Spleen (tissue), 11 donors: ENCODE measurements around the gene ELP1. TPM values are rescaled to one million over a fixed set of nuclear protein-coding genes. Genes with fewer than 3 reads are reported as not detected.

Experiments used
- DNase-seq: peaks from one replicate; pipeline ENCODE4 v3.0.0-alpha.2; 2020
- H3K27ac ChIP-seq, 8 donors: fragments of 200-600 bp; sonication (generic) in 7 of 8; 1 replicate in 4 of 8; 2 replicates in 4 of 8; pipeline versions ENCODE4 v1.5.0 to v1.8.0; 2016 to 2021; ENCODE audit warnings: inconsistent platforms in 4 of 8, mild to moderate bottlenecking in 4 of 8, moderate library complexity in 1 of 8
- H3K27me3 ChIP-seq, 7 donors: fragments of 200-600 bp; sonication (generic) in 6 of 7; replicated peaks in 1 of 7; 1 replicate in 4 of 7; 2 replicates in 3 of 7; pipeline versions ENCODE4 v1.5.0 to v1.8.0; 2016 to 2021; ENCODE audit warnings: inconsistent platforms in 3 of 7, mild to moderate bottlenecking in 1 of 7
- H3K36me3 ChIP-seq, 6 donors: fragments of 200-600 bp; sonication (generic) in 5 of 6; 1 replicate in 4 of 6; 2 replicates in 2 of 6; pipeline versions ENCODE4 v1.5.0 to v1.8.0; 2016 to 2021; ENCODE audit warnings: inconsistent platforms in 2 of 6
- H3K4me1 ChIP-seq, 6 donors: fragments of 200-600 bp; sonication (generic) in 5 of 6; 1 replicate in 3 of 6; 2 replicates in 3 of 6; pipeline versions ENCODE4 v1.5.0 to v1.8.0; 2016 to 2021; ENCODE audit warnings: inconsistent platforms in 3 of 6
- H3K4me3 ChIP-seq, 8 donors: fragments of 200-600 bp; sonication (generic) in 7 of 8; 1 replicate in 4 of 8; 2 replicates in 4 of 8; pipeline versions ENCODE4 v1.5.0 to v1.8.0; 2016 to 2021; ENCODE audit warnings: inconsistent platforms in 4 of 8, mild to moderate bottlenecking in 4 of 8, moderate library complexity in 2 of 8
- H3K9me3 ChIP-seq, 8 donors: fragments of 200-600 bp; sonication (generic) in 7 of 8; 1 replicate in 4 of 8; 2 replicates in 4 of 8; pipeline versions ENCODE4 v1.5.0 to v1.8.0; 2016 to 2021; ENCODE audit warnings: inconsistent platforms in 4 of 8
- CTCF ChIP-seq, 11 experiments: fragments of 200-600 bp in 7 of 11; fragments of 450-650 bp in 4 of 11; sonication (generic) in 4 of 11; IDR thresholded peaks in 8 of 11; conservative IDR thresholded peaks in 3 of 11; 1 replicate in 7 of 11; 2 replicates in 4 of 11; pipeline versions ENCODE4 v1.4.0 to v1.8.0; 2016 to 2021; ENCODE audit warnings: antibody characterized with exemption in 11 of 11, inconsistent platforms in 4 of 11, mild to moderate bottlenecking in 1 of 11
- POLR2A ChIP-seq, 3 donors: fragments of 450-650 bp; IDR thresholded peaks; one replicate each; pipeline ENCODE4 v1.5.1; 2017; ENCODE audit warnings: antibody characterized with exemption in 3 of 3, mild to moderate bottlenecking in 1 of 3
- POLR2AphosphoS5 ChIP-seq, 3 donors: sonication (generic); formaldehyde crosslinking; IDR thresholded peaks; one replicate each; pipeline ENCODE4 v1.5.1; 2017; ENCODE audit warnings: antibody characterized with exemption in 3 of 3
- WGBS, 5 donors: extraction: QIAGEN DNeasy Blood & Tissue Kit in 3 of 5; methylation state at CpG; one replicate each; pipeline versions ENCODE4 v1.1.5 to v1.1.7; 2013 to 2018; 5-methylcytosine and 5-hydroxymethylcytosine counted together
- intact Hi-C: fragments of 100-400 bp; cut with DNase I; formaldehyde crosslinking; loops from one replicate; pipeline ENCODE4 v1.15.0; 2023; ENCODE audit warnings: low total_unique reads
- polyA plus RNA-seq, 3 donors: library from polyadenylated mRNA; stranded (reverse); fragments of 200-250 nt; gene quantifications; one replicate each; pipeline ENCODE4 v1.2.1, GENCODE V29; 2013
- total RNA-seq, 7 donors: library from RNA; depleted of rRNA in 3 of 7; stranded (reverse); fragments of >200 nt in 3 of 7; fragmentation: NEBNext Ultra II Directional in 4 of 7; extraction: Animal tissue kit (Norgen Biotek cat#: 25700) in 4 of 7; gene quantifications; one replicate each; pipeline versions ENCODE4 v1.1.0 to v1.2.1, GENCODE V29; 2016 to 2021
- donor health status: healthy with polysubstance abuse.
- donor health status: DM: no; HTN: no; CAD: no; lungs with moderate emphysema.
- donor health status: DM: no; HTN: no; CAD: no.
- donor health status: Bipolar disorder and iron deficiency.
- donor health status: healthy.
- donor health status: DM: no; HTN: no; CAD: no.
- donor health status: DM: yes; HTN: yes; CAD: no.

The ELP1 gene
- total and polyA plus RNA-seq, 10 donors: 9.9 to 30.5 (median 17.6) TPM

- no peaks in the 10 kb centered on the region for H3K27me3 ChIP-seq
- no peaks in the 10 kb centered on the region for H3K4me1 ChIP-seq
- H3K9me3 ChIP-seq: no peaks in the 10 kb centered on the region
- intact Hi-C loops: no loop called here
- WGBS, 5 donors: 92 to 96% (median 93%) methylated on average over 6 of the region's 6 CpGs
- no peak for DNase-seq
- H3K4me3 ChIP-seq: no peak overlapping the region
- no peak overlapping the region for H3K27ac ChIP-seq
- H3K36me3 ChIP-seq: peaks cover 3 to 100% (median 79%) of the 10 kb centered on the region in 6 donors
- TF ChIP-seq POLR2A (IDR thresholded peaks at IDR 0.05) (no peak), CTCF (IDR thresholded peaks at IDR 0.05 in 8 of 11, conservative IDR thresholded peaks at IDR 0.05 in 3 of 11) (no peak), POLR2AphosphoS5 (IDR thresholded peaks at IDR 0.05) (no peak)
Observed at GRCh38 chr9:108919517-108919916, 14.4 kb downstream of the ELP1 start.

GRCh38 chr9:108913391-108913790, 20.5 kb downstream of the ELP1 start:
- intact Hi-C loops: no loop called here
- Histone ChIP-seq H3K4me1 (peaks cover 0 to 6% (median 0%) of the 10 kb centered on the region in 6 donors), H3K27me3 (no peaks in the 10 kb centered on the region), H3K36me3 (peaks cover 5 to 99% (median 82%) of the 10 kb centered on the region in 6 donors), H3K27ac (no peak overlapping the region), H3K9me3 (no peaks in the 10 kb centered on the region), H3K4me3 (no peak overlapping the region)
- 64 to 91% (median 80%) methylated on average over 5 of the region's 5 CpGs for WGBS, 5 donors
- TF ChIP-seq CTCF (IDR thresholded peaks at IDR 0.05 in 8 of 11, conservative IDR thresholded peaks at IDR 0.05 in 3 of 11) (no peak), POLR2A (IDR thresholded peaks at IDR 0.05) (no peak), POLR2AphosphoS5 (IDR thresholded peaks at IDR 0.05) (no peak)
- DNase-seq: no peak

- intact Hi-C loops: no loop called here
- 8 to 29% (median 21%) methylated on average over 1 of the region's 1 CpG for WGBS, 5 donors
- no peaks in the 10 kb centered on the region for H3K27me3 ChIP-seq
- H3K27ac ChIP-seq: no peak overlapping the region
- H3K4me1 ChIP-seq: peaks cover 0 to 6% (median 0%) of the 10 kb centered on the region in 6 donors
- H3K4me3 ChIP-seq: no peak overlapping the region
- no peaks in the 10 kb centered on the region for H3K9me3 ChIP-seq
- no peak for DNase-seq
- peaks cover 5 to 99% (median 82%) of the 10 kb centered on the region in 6 donors for H3K36me3 ChIP-seq
- no peak for TF ChIP-seq POLR2A (IDR thresholded peaks at IDR 0.05)
- no peak for TF ChIP-seq CTCF (IDR thresholded peaks at IDR 0.05 in 8 of 11, conservative IDR thresholded peaks at IDR 0.05 in 3 of 11)
- no peak for TF ChIP-seq POLR2AphosphoS5 (IDR thresholded peaks at IDR 0.05)
Observed at GRCh38 chr9:108911820-108912219, 22.1 kb downstream of the ELP1 start.

- peaks cover 5 to 99% (median 85%) of the 10 kb centered on the region in 6 donors for H3K36me3 ChIP-seq
- H3K9me3 ChIP-seq: no peaks in the 10 kb centered on the region
- no peak for DNase-seq
- no peaks in the 10 kb centered on the region for H3K27me3 ChIP-seq
- no peak overlapping the region for H3K4me3 ChIP-seq
- WGBS, 5 donors: 94 to 98% (median 96%) methylated on average over 2 of the region's 2 CpGs
- TF ChIP-seq POLR2AphosphoS5 (IDR thresholded peaks at IDR 0.05) (no peak), POLR2A (IDR thresholded peaks at IDR 0.05) (no peak), CTCF (IDR thresholded peaks at IDR 0.05 in 8 of 11, conservative IDR thresholded peaks at IDR 0.05 in 3 of 11) (no peak)
- intact Hi-C loops: no loop called here
- no peak overlapping the region for H3K27ac ChIP-seq
- H3K4me1 ChIP-seq: peaks cover 0 to 6% (median 0%) of the 10 kb centered on the region in 6 donors
Observed at GRCh38 chr9:108910914-108911313, 23.0 kb downstream of the ELP1 start.
